Stimulated activated CD4-positive, alpha-beta T cell treated with anti-CD3 and anti-CD28 coated beads, Interleukin-2, amount 100 ng/mL, for 48 hours (primary cell): ENCODE measurements around the gene SELENOO.
"Not testable (repeated sequence)": the region's sequence is repeated elsewhere in the genome, so short reads cannot be mapped to it uniquely, and the experiment has no call there.

Experiments used
- DNase-seq, 2 donors: peaks; one replicate each; pipeline ENCODE4 v3.0.0-alpha.2; 2020

The SELENOO gene, protein sequence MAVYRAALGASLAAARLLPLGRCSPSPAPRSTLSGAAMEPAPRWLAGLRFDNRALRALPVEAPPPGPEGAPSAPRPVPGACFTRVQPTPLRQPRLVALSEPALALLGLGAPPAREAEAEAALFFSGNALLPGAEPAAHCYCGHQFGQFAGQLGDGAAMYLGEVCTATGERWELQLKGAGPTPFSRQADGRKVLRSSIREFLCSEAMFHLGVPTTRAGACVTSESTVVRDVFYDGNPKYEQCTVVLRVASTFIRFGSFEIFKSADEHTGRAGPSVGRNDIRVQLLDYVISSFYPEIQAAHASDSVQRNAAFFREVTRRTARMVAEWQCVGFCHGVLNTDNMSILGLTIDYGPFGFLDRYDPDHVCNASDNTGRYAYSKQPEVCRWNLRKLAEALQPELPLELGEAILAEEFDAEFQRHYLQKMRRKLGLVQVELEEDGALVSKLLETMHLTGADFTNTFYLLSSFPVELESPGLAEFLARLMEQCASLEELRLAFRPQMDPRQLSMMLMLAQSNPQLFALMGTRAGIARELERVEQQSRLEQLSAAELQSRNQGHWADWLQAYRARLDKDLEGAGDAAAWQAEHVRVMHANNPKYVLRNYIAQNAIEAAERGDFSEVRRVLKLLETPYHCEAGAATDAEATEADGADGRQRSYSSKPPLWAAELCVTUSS

DNA sequence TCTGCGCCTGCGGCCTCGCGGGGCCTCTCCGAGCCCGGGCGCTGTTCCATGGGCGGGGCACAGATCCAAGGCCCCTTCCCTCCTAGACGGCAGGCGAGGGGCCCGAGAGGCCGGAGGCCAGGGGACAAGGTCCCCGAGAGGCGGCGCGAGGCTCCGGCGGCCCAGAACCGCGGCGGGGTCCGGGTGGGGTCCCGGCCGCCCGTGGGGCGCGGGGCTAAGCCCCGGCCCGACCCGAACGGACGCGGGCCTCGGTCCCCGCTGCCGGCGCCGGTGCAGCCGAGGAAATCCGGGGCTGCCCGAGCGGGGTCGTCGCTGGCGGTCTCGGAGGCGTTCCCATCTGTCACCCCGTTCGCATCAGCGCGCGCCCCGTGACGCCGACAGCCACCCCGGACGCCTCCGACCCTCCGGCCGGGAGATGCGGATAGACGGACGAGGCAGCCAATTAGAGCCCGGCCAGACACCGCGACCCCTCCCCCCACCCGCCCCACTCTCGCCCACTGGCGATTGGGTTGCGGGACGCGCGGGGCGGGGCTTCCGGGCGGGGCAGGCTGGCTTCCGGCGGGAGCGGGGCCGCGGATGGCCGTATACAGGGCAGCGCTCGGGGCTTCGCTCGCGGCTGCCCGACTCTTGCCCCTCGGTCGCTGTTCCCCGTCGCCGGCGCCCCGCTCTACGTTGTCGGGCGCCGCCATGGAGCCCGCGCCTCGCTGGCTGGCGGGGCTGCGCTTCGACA is at the start of gene SELENOO:
Gene SELENOO (plus strand): TSS at position 551 of the 730 bp plus-strand sequence. CDS start 26 bp downstream, at position 577.
- peak; percentile 89 to 90 for DNase-seq

DNA sequence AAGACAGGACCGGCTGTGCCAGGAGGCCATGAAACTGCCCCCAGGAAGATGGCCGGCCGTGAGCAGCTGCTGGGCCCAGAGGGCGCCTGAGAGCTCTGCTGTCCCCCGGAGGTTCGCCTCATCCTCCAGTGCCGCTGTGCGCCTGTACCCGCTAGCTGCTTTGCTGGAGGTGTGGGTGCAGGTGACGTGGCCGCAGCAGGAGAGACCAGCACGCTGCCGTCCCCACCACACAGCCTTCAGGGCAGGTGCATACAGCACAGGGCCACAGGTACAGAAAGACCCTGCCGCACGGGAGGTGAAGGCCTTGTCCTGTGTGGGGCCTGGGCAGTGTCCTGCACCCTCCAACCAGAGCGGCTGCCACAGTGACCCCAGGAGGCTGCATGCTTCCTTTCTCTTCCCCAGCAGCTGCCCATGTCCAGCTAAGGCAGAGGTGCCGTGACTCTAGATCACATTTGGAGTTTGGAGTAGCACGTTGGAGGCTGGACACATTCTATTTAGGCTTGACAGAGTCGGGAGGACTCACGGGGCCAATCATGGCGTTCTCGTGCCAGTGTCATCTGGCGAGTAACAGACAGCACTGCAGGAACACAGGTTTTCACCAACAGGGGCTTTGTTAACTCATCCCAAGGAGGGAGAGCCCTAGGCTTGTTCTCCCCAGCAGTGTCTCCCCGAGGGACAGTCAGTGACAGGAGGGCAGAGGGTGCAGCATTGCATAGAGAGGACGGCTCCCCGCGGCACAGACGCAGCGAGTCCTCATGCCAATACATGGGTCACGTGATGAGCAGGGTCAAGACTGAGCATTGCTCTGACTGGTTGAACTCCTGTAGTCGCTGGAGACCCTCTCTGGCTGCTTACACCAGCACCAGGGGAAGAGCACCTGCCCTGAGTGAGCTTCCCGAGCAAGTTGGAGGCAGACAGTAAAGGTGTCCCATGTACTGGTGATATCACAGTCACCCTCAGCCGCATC is 49.0 kb upstream of the SELENOO start:
- DNase-seq = no peak

DNA sequence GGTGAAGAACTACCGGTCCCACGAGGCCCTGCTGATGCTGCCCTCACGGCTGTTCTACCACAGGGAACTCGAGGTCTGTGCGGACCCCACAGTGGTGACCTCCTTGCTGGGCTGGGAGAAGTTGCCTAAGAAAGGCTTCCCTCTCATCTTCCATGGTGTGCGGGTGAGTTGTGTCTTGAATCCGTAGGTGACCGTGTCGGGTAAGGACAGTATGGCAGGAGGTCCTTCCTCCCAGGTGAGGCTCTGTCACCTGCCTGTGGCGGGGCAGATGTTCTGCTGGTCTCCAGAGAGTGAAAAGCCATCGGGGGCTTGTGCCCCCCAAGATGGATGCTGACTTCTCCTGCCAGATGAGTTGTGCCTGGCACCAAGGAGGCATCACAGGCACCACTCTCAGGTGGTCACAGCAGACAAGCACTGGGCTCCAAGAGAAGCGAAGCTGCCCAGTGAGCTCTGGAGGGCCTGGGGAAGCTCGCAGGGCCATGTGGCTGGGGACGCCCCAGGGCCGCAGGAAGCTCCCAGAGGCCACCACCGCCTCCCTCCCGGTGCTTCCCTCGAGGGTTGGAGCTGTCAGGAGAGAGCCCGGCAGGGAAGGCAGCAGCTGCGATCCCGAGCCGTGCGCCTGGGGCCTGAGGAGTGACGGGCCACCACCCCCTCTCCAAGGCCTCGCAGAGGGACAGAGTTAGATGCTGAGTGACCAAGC is 47.6 kb upstream of the SELENOO start:
- DNase-seq = no peak

DNA sequence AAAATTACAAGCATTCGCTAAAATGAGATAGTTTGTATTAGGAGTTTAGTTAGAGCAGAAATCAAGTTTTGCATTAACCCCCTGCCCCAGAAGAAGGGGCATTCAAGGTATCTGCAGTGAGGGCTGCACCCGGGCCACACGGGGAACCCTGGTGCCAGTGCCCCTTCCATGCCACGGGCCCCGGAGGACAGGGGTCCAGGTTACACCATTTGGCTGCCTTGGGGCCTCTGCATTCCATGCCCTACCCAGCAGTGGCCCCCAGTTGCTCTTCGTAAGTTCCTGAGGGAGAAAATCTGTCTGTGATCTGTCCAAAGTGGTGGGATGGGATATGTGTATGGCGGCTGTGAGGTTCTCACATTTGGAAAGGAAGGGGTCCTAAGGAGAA is 47.1 kb upstream of the SELENOO start:
- DNase-seq = no peak

DNA sequence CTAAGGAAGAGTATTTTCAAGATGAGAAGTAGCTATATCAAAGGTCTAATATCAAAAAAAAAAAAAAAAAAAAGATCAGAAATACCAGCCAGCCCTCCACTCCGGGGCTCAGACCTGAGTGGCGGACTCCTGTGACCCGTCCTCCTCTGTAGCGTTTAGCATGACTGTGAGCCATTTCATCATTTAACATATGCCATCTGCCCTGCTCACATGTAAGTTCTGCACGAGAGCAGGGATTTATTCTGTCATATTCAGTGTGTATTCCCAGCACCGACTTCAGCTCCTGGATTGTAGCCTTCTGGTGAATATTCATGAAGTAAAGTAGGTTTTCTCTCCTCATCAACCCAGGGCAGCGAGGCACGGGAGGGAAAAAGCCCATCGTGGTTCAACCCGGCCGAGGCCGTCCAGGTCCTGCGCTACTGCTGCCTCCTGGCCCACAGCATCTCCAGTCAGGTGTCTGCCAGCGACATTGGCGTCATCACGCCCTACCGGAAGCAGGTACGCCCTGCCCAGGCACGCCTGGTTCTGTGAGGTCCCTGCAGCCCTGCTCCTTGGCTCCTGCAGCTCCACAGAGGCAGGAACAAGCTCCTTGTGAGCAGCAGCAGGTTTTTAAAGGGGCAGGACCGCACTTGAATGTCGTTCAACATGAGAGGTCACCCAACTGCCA is 43.0 kb upstream of the SELENOO start:
- no peak for DNase-seq

DNA sequence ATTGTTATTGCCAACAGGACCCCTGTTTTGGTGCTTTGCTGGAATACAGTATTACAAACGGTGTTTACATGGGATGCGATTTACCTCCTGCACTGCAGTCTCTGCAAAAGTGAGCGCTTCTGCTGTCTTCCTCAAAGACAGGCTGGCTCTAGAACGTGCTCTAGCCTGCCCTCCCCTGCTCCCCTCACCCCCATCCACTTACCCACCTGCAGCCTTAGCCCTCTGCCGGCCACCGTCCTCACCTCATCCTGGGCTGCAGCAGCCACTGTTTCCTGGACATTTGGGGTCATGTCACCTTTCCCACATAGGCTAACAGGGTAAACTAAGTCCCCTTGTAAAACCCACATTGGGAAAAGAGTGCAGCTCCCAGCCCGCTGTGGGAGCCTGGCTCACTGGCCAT is 39.9 kb upstream of the SELENOO start:
- DNase-seq = no peak

DNA sequence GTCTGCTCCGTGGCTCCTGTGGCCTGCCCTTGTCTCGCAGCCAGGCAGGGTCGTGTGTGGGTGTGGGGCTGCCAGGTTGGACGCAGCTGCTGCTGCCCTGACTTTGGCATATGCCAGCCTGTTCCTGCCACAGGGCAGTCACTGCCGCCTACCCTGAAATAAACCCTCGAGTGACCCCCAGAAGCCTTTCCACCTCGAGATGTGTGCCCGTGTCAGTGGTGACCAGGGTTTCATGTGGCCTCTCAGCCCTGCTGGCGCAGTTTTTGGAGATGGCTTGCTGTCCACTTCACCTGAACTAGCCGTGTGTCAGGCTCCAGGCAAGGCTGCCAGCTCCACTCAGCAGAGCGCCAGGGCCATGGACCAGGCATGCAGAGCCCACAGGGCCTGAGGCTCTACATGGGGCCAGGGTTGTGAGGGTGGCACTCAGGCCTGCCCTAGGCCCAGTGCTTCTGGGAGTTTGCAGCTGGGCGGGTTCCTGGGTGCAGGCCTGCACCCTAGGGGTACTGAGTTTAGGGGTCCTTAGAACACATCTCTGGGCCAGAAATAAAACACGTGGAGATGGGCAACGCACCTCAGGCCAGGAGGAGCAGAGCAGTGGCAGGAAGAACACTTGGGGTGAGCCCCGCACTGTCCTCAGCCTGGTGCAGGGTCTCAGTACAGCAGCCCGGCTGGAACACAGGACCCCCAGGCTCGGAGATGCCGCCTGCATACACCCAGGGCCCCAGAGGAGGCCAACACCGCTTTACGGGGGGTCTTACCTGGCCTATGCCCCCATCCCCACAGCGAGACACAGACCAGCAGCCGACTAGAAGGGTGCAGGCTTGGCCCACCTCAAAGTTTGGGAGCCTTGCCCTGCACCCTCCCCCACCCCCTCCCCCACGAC is 39.1 kb upstream of the SELENOO start:
- no peak for DNase-seq

DNA sequence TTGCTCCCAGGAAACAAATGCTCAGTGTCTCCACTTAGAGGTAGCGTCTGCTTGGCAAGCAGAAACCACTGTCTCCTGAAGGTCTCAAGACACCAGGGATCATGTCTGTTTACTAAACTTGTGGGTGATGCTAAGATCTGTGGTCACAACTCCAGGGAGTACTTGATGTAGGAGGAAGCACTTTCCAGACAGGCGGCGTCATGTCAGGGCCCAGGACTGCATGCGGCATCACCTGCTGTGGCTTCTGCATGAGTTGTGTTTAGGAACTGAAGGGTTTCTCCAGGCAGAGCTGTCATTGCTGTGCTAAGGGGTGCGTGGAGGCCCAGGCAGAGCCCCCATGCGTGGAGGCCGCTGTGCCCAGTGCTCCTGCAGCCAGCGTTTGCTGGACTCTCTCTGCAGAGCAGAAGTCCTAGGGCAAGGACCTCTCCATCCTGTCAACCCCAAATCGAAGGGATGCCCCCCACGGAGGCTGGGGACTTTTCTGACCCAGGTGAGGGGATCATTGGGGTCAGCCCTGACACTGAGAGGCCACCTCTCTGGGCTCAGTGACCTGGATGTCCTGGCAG is 38.3 kb upstream of the SELENOO start:
- no peak for DNase-seq

DNA sequence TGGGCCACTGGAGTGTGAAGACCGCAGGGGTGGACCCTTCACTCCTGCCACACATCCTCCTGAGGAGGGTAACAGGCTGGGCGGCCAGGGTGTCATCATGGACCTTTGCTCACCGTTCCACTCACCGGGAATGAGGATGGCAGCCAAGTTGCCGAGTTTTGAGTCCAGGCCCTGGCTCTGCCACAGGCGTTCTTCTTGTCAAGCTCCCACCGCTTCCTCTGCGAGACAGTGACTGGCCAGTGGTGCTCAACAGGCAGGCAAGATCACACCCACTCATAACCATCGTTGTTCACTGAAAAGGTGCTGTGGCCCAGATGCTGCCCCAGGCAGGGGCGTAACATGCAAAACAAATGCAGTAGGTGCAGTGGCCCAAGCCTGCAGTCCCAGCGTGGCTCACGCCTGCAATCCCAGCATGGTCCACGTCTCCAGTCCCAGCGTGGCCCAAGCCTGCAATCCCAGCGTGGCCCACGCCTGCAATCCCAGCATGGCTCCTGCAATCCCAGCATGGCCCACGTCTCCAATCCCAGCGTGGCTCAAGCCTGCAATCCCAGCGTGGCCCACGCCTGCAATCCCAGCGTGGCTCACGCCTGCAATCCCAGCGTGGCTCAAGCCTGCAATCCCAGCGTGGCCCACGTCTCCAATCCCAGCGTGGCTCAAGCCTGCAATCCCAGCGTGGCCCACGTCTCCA is 35.2 kb upstream of the SELENOO start:
- no peak for DNase-seq

DNA sequence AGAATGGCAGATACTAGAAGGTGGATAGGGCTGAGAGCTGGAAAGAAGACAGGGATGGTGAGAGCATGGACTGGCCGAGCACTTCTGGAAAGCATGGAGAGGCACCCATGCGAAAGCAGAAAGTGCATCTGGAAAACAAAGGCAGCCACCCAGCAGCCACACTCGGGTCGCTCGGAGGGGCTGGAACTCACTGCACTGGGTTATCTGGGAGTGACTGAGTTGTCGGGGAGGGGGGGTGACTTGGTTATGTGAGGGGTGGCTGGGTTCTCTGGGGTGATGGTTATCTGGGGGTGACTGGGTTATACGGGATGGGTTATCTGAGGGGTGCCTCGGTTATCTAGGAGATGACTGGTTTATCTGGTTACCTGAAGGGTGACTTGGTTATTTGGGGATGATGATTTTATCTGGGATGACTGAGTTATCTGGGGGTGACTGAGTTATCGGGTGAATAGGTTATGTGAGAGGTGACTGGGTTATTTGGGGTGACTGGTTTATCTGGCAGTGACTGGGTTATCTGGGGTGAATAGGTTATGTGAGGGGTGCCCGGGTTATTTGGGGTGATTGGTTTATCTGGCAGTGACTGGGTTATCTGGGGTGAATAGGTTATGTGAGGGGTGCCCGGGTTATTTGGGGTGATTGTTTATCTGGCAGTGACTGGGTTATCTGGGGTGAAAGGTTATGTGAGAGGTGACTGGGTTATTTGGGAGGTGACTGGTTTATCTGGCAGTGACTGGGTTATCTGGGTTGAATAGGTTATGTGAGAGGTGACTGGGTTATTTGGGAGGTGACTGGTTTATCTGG is 32.9 kb upstream of the SELENOO start:
- no peak for DNase-seq

DNA sequence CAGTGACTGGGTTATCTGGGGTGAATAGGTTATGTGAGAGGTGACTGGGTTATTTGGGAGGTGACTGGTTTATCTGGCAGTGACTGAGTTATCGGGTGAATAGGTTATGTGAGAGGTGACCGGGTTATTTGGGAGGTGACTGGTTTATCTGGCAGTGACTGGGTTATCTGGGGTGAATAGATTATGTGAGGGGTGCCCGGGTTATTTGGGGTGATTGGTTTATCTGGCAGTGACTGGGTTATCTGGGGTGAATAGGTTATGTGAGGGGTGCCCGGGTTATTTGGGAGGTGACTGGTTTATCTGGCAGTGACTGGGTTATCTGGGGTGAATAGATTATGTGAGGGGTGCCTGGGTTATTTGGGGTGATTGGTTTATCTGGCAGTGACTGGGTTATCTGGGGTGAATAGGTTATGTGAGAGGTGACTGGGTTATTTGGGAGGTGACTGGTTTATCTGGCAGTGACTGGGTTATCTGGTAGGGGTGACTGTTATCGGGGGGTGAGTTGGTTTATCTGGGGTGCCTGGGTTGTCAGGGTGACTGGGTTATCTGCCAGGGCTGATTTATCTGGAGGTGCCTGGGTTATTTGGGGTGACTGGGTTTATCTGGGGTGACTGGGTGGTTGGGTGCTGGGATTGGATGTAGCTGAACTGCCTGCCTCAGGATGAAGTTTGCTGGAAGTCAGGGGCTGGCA is 32.2 kb upstream of the SELENOO start:
- not testable (repeated sequence) for DNase-seq

DNA sequence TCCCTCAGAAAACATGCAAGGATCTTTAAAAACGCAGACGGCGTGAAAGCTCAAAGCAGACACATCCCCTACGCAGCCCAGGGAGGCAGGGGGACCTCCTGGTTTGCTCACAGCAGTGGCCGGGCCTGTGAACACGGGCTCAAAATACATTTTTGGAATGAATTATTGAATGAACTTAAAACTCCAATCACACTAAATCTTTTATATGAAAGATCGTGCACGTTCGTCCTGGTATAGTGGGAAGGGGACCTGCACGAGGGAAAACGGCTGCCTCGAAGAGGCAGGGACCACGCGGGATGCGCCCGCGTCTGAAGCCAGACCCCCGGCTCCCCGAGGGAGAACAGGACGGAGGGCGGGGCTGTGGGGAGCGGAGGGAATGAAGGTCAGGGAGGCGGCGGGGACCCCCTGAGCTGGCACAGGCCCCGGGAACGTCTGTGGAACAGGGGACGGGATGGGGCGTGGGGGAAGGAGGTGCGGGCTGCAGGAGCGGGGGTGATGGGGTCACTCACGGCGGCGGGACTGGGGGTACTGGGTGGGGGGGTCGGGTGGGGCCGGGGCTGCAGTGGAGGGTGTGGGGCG is 31.5 kb upstream of the SELENOO start:
- no peak for DNase-seq

DNA sequence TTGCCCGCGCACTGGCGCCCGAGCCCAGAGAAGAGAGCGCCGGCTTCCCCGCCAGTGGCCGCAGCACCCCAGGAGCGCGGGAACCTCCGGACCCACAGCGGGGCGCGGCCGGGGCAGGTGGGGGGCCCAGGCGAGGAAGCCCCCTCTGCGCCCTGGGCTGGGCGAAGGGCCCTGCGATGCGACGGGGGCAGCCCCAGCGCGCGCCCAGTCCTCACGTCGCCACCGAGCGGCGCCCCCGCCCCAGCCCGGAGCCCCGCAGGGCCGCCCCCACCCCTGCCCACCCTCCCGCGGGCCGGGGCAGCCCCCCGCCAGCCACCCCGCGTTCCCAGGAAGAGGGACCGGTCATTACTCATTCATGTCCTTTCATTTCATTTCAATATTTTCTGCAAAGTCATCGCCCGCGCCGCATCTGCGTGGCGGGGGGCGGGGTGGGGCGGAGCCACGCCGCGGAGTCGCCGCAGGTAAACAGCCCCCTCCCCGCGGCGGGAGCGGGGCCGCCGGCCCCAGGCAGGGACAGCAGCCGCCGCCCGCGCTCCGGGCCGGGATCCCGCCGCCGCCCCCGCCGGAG is 31.0 kb upstream of the SELENOO start:
- peak; percentile 54 to 57 for DNase-seq

DNA sequence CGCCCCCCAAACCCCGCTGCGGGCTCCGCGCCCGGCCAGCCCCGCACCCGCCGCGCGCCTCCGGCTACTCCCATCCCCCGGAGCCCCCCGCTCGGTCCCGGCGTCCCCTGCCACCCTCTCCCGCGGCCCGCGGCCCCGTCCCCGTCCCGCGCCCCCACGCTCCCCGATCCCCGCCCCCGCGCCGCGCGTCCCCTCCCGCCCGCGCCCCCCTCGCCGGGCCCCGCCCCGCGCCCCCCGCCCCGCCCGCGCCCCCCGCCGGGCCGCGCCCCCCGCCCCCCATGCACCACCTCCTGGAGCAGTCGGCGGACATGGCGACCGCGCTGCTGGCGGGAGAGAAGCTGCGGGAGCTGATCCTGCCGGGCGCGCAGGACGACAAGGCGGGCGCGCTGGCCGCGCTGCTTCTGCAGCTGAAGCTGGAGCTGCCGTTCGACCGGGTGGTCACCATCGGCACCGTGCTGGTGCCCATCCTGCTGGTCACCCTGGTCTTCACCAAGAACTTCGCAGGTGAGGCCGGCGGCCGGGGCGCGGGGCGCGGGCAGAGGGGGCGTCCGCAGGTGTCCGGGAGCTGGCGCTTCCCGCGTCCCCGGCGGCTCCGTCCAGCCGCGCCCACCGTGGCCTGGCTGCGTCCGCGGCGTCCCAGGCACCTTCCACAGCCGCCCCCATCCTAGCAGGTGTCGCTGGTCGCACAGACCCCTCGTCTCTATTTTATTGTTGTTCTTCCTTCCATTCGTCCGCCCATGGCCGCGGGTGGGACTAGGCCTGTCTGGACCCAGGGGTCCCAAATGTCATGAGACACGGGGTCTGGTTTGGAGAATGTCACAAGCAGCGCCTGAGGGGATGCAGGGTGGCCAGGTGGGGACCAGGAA is 30.1 kb upstream of the SELENOO start, which contains the start of gene PANX2:
Gene PANX2 (plus strand): TSS at position 279 of the 866 bp plus-strand sequence. CDS start 0 bp downstream, at position 279.
- no peak for DNase-seq

DNA sequence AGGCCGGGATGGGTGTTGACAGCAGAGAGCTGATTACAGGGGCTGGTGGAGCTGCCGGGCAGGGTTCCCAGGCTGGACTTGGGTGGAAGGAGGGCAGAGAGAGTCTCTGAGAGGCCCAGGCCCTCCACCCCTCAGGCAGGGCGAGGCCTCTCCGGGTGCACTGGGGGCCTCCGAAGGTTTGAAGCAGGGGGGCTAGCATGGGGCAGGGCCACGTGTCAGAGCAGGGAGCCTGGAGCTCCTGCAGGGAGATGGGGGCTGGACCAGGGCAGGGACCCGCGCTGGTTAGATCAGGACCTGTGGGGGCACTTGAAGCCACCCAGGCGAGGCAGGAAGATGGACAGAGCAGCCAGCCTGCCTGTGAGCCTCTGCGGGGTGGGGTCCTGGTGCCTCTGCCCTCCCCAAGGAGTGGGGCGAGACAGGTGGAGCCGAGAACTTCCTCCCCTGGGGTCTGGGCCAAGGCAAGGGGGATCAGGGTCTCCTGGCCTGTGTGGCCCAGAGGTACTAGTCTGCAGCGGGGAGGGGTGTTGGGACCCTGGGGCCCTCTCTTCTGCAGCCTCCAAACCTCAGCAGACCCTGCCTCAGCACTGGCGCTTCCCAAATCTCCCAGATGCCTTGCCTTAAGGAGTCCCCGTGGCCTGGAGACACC is 29.4 kb upstream of the SELENOO start:
- DNase-seq = no peak
